ENCODE results near the gene NDE1. TPM values are rescaled to one million over a fixed set of nuclear protein-coding genes. Genes with fewer than 3 reads are reported as not detected.

Gene NDE1
- total RNA-seq, 1 donor from 2014 or later, result 41.0 TPM

DNA sequence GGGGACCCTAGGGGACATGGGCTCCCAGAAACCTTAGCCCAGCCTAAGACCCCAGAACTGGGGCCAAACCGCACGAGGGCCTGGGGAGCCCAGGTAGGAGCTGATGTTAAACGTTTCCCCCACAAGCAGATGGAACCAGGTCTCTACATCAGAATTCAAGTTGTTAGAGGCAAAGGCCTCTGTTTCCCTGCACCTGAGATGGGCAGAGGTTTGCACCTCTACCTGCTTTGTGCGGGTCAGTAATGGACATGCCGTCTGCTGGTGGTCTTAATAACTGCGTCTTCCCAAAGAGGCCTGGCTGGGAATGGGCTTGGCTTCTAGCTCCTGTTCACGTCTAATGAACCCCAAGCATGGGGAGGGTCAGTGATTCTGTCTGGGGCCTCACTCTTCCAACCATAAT is 79.1 kb downstream of the NDE1 start:
- H3K27ac Mint-ChIP-seq (ENCODE audit: unreplicated experiment), result no peak overlapping the region
- H3K36me3 Mint-ChIP-seq (ENCODE audit: unreplicated experiment), result peaks cover 19% of the 10 kb centered on the region
- no peaks in the 10 kb centered on the region for H3K9me3 Mint-ChIP-seq (ENCODE audit: unreplicated experiment)
- H3K27me3 Mint-ChIP-seq (ENCODE audit: unreplicated experiment), result no peaks in the 10 kb centered on the region
- DNase-seq (ENCODE audit: extremely low spot score, unreplicated experiment), result no peak
- TF ChIP-seq CTCF (IDR thresholded peaks at IDR 0.05), result no peak
- peaks cover 6% of the 10 kb centered on the region for H3K4me1 Mint-ChIP-seq (ENCODE audit: unreplicated experiment)
- no peak overlapping the region for H3K4me3 Mint-ChIP-seq (ENCODE audit: unreplicated experiment)

DNA sequence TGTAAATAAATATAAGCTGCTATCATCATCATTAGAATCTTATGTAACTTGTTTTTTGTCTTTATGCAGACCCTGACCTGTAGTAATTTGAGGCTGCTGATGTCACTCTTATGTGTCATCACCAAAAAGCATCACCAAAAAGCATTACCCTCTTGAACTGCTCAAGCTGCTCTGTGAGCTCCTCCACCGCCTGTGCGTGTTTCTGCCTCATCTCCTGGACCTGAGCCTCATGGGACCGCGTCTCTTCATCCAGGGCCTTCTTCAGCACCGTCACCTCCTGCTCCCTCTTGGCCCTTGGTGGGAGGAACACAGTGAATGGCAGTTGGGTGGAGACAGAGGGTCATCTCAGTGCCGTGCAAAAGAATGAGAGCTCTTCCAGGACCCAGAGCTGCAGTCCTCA is 82.4 kb downstream of the NDE1 start:
- no peak for DNase-seq (ENCODE audit: extremely low spot score, unreplicated experiment)
- TF ChIP-seq CTCF (IDR thresholded peaks at IDR 0.05), result no peak
- no peaks in the 10 kb centered on the region for H3K9me3 Mint-ChIP-seq (ENCODE audit: unreplicated experiment)

DNA sequence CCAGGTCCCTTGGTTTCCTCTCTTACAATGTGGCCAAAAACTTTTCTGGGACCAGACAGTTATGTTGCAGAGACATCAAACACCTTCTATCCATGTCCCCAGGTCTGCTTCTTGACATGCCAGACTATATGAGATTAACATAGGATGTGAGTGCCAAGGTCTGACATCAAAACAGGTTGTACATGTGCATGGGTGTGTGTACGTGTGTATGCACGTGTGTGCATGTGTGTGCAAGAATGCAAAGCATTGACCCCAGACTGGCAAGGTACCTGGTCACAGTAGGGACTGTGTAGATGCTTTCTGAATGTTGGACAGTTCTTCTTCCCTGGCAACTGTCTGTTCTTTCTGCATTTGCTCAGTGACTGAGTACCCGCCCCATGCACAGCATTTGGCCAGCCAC is 85.6 kb downstream of the NDE1 start:
- DNase-seq (ENCODE audit: extremely low spot score, unreplicated experiment), result no peak
- no peak for TF ChIP-seq CTCF (IDR thresholded peaks at IDR 0.05)
- Mint-ChIP-seq H3K27me3 (ENCODE audit: unreplicated experiment) (no peaks in the 10 kb centered on the region), H3K4me1 (ENCODE audit: unreplicated experiment) (peaks cover 6% of the 10 kb centered on the region), H3K36me3 (ENCODE audit: unreplicated experiment) (no peaks in the 10 kb centered on the region), H3K4me3 (ENCODE audit: unreplicated experiment) (no peak overlapping the region), H3K27ac (ENCODE audit: unreplicated experiment) (no peak overlapping the region), H3K9me3 (ENCODE audit: unreplicated experiment) (no peaks in the 10 kb centered on the region)

More for the DNA sequence above, 82.4 kb downstream of the NDE1 start:
- Mint-ChIP-seq H3K4me1 (ENCODE audit: unreplicated experiment) (peaks cover 6% of the 10 kb centered on the region), H3K4me3 (ENCODE audit: unreplicated experiment) (no peak overlapping the region), H3K36me3 (ENCODE audit: unreplicated experiment) (no peaks in the 10 kb centered on the region), H3K27me3 (ENCODE audit: unreplicated experiment) (no peaks in the 10 kb centered on the region), H3K27ac (ENCODE audit: unreplicated experiment) (no peak overlapping the region)

DNA sequence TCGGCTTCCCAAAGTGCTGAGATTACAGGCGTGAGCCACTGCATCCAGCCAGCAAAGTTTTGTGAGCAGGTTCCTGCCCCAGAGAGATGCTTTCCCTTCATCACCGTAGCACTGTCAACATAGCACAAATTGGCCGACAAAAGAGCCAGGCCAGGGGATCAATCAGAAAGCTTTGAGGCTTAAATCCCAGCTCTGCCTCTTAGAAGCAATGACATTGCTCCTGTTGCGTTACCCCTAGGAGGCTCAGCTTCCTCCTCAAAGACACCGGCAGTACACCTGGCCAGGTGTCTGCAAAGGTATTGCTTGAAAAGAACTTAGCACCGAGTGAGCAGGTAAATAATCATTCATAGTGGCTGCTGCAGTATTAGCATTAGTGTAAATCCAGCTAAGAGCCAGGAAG is 86.5 kb downstream of the NDE1 start:
- peaks cover 6% of the 10 kb centered on the region for H3K4me1 Mint-ChIP-seq (ENCODE audit: unreplicated experiment)
- no peak overlapping the region for H3K4me3 Mint-ChIP-seq (ENCODE audit: unreplicated experiment)
- no peak for TF ChIP-seq CTCF (IDR thresholded peaks at IDR 0.05)
- DNase-seq (ENCODE audit: extremely low spot score, unreplicated experiment), result no peak
- no peaks in the 10 kb centered on the region for H3K9me3 Mint-ChIP-seq (ENCODE audit: unreplicated experiment)
- H3K27ac Mint-ChIP-seq (ENCODE audit: unreplicated experiment), result no peak overlapping the region
- no peaks in the 10 kb centered on the region for H3K27me3 Mint-ChIP-seq (ENCODE audit: unreplicated experiment)
- H3K36me3 Mint-ChIP-seq (ENCODE audit: unreplicated experiment), result no peaks in the 10 kb centered on the region

- no peak for DNase-seq (ENCODE audit: extremely low spot score, unreplicated experiment)
- H3K4me3 Mint-ChIP-seq (ENCODE audit: unreplicated experiment), result no peak overlapping the region
- peaks cover 6% of the 10 kb centered on the region for H3K4me1 Mint-ChIP-seq (ENCODE audit: unreplicated experiment)
- H3K27ac Mint-ChIP-seq (ENCODE audit: unreplicated experiment), result no peak overlapping the region
- H3K36me3 Mint-ChIP-seq (ENCODE audit: unreplicated experiment), result no peaks in the 10 kb centered on the region
- no peak for TF ChIP-seq CTCF (IDR thresholded peaks at IDR 0.05)
- no peaks in the 10 kb centered on the region for H3K27me3 Mint-ChIP-seq (ENCODE audit: unreplicated experiment)
- no peaks in the 10 kb centered on the region for H3K9me3 Mint-ChIP-seq (ENCODE audit: unreplicated experiment)
These were observed 87.1 kb downstream of the NDE1 start for GRCh38 chr16:15737140-15737644.
